Measurements from ENCODE around the gene TMPRSS13. TPM values are rescaled to one million over a fixed set of nuclear protein-coding genes. Genes with fewer than 3 reads are reported as not detected.

TMPRSS13 gene
- total RNA-seq, 4 donors from 2014 or later = 0.13 to 0.67 (median 0.31) TPM; not detected in 1

GRCh38 chr11:117874253-117874909 lies 54.8 kb downstream of the TMPRSS13 start:
- no peak for ATAC-seq
- peak overlapping the region in 1 of 2 donors; percentile 73 for H3K4me3 ChIP-seq
- TF ChIP-seq, protein P1, sequence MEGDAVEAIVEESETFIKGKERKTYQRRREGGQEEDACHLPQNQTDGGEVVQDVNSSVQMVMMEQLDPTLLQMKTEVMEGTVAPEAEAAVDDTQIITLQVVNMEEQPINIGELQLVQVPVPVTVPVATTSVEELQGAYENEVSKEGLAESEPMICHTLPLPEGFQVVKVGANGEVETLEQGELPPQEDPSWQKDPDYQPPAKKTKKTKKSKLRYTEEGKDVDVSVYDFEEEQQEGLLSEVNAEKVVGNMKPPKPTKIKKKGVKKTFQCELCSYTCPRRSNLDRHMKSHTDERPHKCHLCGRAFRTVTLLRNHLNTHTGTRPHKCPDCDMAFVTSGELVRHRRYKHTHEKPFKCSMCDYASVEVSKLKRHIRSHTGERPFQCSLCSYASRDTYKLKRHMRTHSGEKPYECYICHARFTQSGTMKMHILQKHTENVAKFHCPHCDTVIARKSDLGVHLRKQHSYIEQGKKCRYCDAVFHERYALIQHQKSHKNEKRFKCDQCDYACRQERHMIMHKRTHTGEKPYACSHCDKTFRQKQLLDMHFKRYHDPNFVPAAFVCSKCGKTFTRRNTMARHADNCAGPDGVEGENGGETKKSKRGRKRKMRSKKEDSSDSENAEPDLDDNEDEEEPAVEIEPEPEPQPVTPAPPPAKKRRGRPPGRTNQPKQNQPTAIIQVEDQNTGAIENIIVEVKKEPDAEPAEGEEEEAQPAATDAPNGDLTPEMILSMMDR (IDR thresholded peaks at IDR 0.05) = no peak
- TF ChIP-seq EP300 (IDR thresholded peaks at IDR 0.05) (no peak), POLR2A (IDR thresholded peaks at IDR 0.05) (no peak), POLR2AphosphoS5 (IDR thresholded peaks at IDR 0.05) (no peak)
- no peaks in the 10 kb centered on the region for H3K36me3 ChIP-seq
- no peaks in the 10 kb centered on the region for H3K9me3 ChIP-seq
- 40% methylated on average over 3 to 12 of the region's 16 CpGs for WGBS, 2 donors (ENCODE audit: low coverage in 1 of 2)
- peaks cover 0 to 84% (median 23%) of the 10 kb centered on the region in 3 donors for H3K4me1 ChIP-seq
- peak overlapping the region in 3 of 4 donors; percentile 80 to 87 (median 83) for H3K27ac ChIP-seq
- H3K27me3 ChIP-seq = peaks cover 10% of the 10 kb centered on the region

GRCh38 chr11:117873828-117874125 lies 55.4 kb downstream of the TMPRSS13 start:
- no peak for TF ChIP-seq POLR2AphosphoS5 (IDR thresholded peaks at IDR 0.05)
- TF ChIP-seq EP300 (IDR thresholded peaks at IDR 0.05) = no peak
- no peak for TF ChIP-seq POLR2A (IDR thresholded peaks at IDR 0.05)
- TF ChIP-seq, protein P1 (IDR thresholded peaks at IDR 0.05) = no peak
- no peak for ATAC-seq
- WGBS, 2 donors (ENCODE audit: low coverage in 1 of 2) = 34 to 92% methylated on average over 3 to 7 of the region's 8 CpGs
- Histone ChIP-seq H3K4me3 (no peak overlapping the region), H3K9me3 (no peaks in the 10 kb centered on the region), H3K27ac (peak overlapping the region in 3 of 4 donors; percentile 80 to 87 (median 83)), H3K27me3 (peaks cover 10% of the 10 kb centered on the region), H3K36me3 (no peaks in the 10 kb centered on the region), H3K4me1 (peaks cover 0 to 90% (median 28%) of the 10 kb centered on the region in 3 donors)

- no peak for ATAC-seq
- Histone ChIP-seq H3K36me3 (no peaks in the 10 kb centered on the region), H3K4me1 (peaks cover 0 to 91% (median 28%) of the 10 kb centered on the region in 3 donors), H3K9me3 (no peaks in the 10 kb centered on the region), H3K27ac (peak overlapping the region in 3 of 4 donors; percentile 59 to 87 (median 83)), H3K4me3 (peak overlapping the region in 1 of 2 donors; percentile 6), H3K27me3 (peaks cover 10% of the 10 kb centered on the region)
- no peak for TF ChIP-seq POLR2A (IDR thresholded peaks at IDR 0.05)
- 80 to 87% methylated on average over 1 to 11 of the region's 15 CpGs for WGBS, 2 donors (ENCODE audit: low coverage in 1 of 2)
Observed at GRCh38 chr11:117872975-117873827, 56.0 kb downstream of the TMPRSS13 start.

DNA sequence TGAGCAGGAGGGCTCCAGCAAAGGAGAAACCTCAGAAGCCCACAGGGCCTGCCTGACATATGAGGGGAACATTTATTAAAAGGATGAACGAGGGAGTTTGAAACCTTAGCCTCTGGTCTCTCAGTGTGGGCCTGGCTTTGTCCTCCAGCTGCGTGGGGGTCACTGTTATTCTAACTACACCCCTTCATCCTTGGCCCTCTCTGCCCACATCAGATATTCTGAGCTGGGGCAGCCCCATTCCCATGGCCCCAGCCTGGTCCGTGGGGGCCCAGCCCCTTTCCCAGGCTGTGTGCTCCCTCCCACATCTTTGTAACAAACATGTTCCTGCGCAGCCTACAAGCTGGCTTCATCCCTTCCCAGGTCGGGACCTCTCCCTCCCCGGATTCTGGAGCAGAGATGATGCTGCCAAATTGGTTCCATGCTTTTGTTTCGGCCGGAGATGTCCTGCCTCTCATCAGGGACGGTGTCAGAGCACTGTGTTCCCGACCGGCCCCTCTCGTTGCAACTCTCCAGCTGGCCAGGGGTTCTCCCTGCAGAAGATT lies 56.7 kb downstream of the TMPRSS13 start:
- peak; percentile 23 for ATAC-seq
- peak overlapping the region in 1 of 2 donors; percentile 6 for H3K4me3 ChIP-seq
- H3K27ac ChIP-seq = peak overlapping the region in 3 of 4 donors; percentile 59 to 87 (median 83)
- TF ChIP-seq, protein P1 (IDR thresholded peaks at IDR 0.05) = no peak
- TF ChIP-seq POLR2A (IDR thresholded peaks at IDR 0.05) = no peak
- TF ChIP-seq POLR2AphosphoS5 (IDR thresholded peaks at IDR 0.05) = peak; percentile 20
- TF ChIP-seq EP300 (IDR thresholded peaks at IDR 0.05) = no peak
- peaks cover 0 to 84% (median 26%) of the 10 kb centered on the region in 3 donors for H3K4me1 ChIP-seq
- H3K36me3 ChIP-seq = no peaks in the 10 kb centered on the region
- peaks cover 10% of the 10 kb centered on the region for H3K27me3 ChIP-seq
- H3K9me3 ChIP-seq = no peaks in the 10 kb centered on the region
- WGBS, 2 donors (ENCODE audit: low coverage in 1 of 2) = 24 to 50% methylated on average over 1 to 3 of the region's 12 CpGs

GRCh38 chr11:117871784-117872183 lies 57.4 kb downstream of the TMPRSS13 start:
- Histone ChIP-seq H3K27me3 (peaks cover 6% of the 10 kb centered on the region), H3K9me3 (no peaks in the 10 kb centered on the region), H3K4me3 (no peak overlapping the region), H3K27ac (peak overlapping the region in 3 of 4 donors; percentile 59 to 87 (median 83)), H3K36me3 (no peaks in the 10 kb centered on the region), H3K4me1 (peaks cover 0 to 84% (median 19%) of the 10 kb centered on the region in 3 donors)
- 59% methylated on average over 4 of the region's 5 CpGs; no CpG with 5 or more reads in 1 of the 2 donors for WGBS, 2 donors (ENCODE audit: low coverage in 1 of 2)
- TF ChIP-seq EP300 (IDR thresholded peaks at IDR 0.05) (no peak), POLR2AphosphoS5 (IDR thresholded peaks at IDR 0.05) (no peak), POLR2A (IDR thresholded peaks at IDR 0.05) (no peak)
- TF ChIP-seq, protein P1 (IDR thresholded peaks at IDR 0.05) = no peak
- no peak for ATAC-seq

Data from gastroesophageal sphincter (tissue), 4 donors.